ENCODE data around the gene ATF3. TPM values are rescaled to one million over a fixed set of nuclear protein-coding genes. Genes with fewer than 3 reads are reported as not detected.

Gene ATF3, protein sequence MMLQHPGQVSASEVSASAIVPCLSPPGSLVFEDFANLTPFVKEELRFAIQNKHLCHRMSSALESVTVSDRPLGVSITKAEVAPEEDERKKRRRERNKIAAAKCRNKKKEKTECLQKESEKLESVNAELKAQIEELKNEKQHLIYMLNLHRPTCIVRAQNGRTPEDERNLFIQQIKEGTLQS
- total RNA-seq (10 to 100 TPM in 5 of 6 donors, 1 to 10 TPM in 1; 8.3 to 28.8 (median 17.3) TPM), polyA plus RNA-seq (10 to 100 TPM; 22.8 to 25.6 TPM)

GRCh38 chr1:212608392-212608958 lies at the start of gene ATF3:
Gene ATF3 (plus strand): TSS chr1:212608761. CDS start chr1:212615022, 6,261 bp downstream.
- FAIRE-seq (peak; percentile 61), ATAC-seq (peak; percentile 79 to 89 (median 84)), DNase-seq (peak; percentile 99 to 100 (median 100))
- Histone ChIP-seq H3K36me3 (no peaks in the 10 kb centered on the region), H3K27ac (peak within 1 kb of the TSS; percentile 96 to 100 (median 98)), H3K4me1 (peaks cover 0 to 18% (median 15%) of the 10 kb centered on the region in 3 donors), H3K4me3 (peak within 1 kb of the TSS; percentile 51 to 78 (median 76)), H3K9me3 (no peaks in the 10 kb centered on the region), H3K27me3 (no peaks in the 10 kb centered on the region)
- WGBS, 2 donors: 0% methylated on average over 51 to 54 of the region's 54 CpGs
- intact Hi-C loops (cut with DNase I): no loop called here
- TF ChIP-seq, protein P1, sequence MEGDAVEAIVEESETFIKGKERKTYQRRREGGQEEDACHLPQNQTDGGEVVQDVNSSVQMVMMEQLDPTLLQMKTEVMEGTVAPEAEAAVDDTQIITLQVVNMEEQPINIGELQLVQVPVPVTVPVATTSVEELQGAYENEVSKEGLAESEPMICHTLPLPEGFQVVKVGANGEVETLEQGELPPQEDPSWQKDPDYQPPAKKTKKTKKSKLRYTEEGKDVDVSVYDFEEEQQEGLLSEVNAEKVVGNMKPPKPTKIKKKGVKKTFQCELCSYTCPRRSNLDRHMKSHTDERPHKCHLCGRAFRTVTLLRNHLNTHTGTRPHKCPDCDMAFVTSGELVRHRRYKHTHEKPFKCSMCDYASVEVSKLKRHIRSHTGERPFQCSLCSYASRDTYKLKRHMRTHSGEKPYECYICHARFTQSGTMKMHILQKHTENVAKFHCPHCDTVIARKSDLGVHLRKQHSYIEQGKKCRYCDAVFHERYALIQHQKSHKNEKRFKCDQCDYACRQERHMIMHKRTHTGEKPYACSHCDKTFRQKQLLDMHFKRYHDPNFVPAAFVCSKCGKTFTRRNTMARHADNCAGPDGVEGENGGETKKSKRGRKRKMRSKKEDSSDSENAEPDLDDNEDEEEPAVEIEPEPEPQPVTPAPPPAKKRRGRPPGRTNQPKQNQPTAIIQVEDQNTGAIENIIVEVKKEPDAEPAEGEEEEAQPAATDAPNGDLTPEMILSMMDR (IDR thresholded peaks at IDR 0.05): no peak

- no peak for ATAC-seq
Observed at GRCh38 chr1:212559929-212560328, 48.6 kb upstream of the ATF3 start.

DNA sequence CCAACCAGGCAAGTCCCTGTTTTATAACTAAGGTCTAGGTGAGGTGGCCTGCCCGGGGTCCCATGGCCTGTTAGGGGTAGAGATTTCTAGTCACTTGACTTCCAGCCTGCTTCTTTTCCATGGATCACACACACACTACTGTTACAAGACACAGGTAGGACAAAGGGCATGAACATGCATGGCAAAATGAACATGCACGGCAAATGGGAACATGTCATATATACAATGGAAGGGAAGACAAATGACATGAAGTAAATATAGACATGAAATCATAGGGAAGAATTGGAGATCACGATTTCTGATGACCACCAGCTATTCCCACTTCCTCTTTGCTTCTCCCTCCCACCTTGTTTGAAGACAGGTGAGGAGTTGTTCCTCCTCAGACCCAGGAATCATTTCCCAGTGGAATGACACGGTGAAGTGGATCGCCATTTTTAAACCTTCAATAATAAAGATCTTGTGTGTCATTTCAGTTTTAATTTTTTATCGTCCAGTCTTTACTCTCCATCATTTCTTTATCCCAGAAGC lies 47.6 kb upstream of the ATF3 start:
- intact Hi-C loops (cut with DNase I): no loop called here
- H3K36me3 ChIP-seq: no peaks in the 10 kb centered on the region
- no peak overlapping the region for H3K27ac ChIP-seq
- TF ChIP-seq, protein P1 (IDR thresholded peaks at IDR 0.05): no peak
- no peaks in the 10 kb centered on the region for H3K9me3 ChIP-seq
- DNase-seq (no peak), ATAC-seq (no peak), FAIRE-seq (no peak)
- peaks cover 0 to 3% (median 0%) of the 10 kb centered on the region in 3 donors for H3K4me1 ChIP-seq
- no peak overlapping the region for H3K4me3 ChIP-seq
- no peaks in the 10 kb centered on the region for H3K27me3 ChIP-seq
- 73 to 78% methylated on average over 6 of the region's 6 CpGs for WGBS, 2 donors

More at GRCh38 chr1:212559929-212560328, 48.6 kb upstream of the ATF3 start:
- TF ChIP-seq, protein P1 (IDR thresholded peaks at IDR 0.05): no peak
- no peaks in the 10 kb centered on the region for H3K9me3 ChIP-seq
- H3K27me3 ChIP-seq: no peaks in the 10 kb centered on the region
- peak in 3 of 6 donors; percentile 20 to 61 (median 27) for DNase-seq
- FAIRE-seq: no peak
- peaks cover 0 to 3% (median 0%) of the 10 kb centered on the region in 3 donors for H3K4me1 ChIP-seq
- intact Hi-C loops (cut with DNase I): no loop called here
- no peaks in the 10 kb centered on the region for H3K36me3 ChIP-seq
- H3K27ac ChIP-seq: no peak overlapping the region
- no peak overlapping the region for H3K4me3 ChIP-seq
- 90 to 91% methylated on average over 11 of the region's 11 CpGs for WGBS, 2 donors

DNA sequence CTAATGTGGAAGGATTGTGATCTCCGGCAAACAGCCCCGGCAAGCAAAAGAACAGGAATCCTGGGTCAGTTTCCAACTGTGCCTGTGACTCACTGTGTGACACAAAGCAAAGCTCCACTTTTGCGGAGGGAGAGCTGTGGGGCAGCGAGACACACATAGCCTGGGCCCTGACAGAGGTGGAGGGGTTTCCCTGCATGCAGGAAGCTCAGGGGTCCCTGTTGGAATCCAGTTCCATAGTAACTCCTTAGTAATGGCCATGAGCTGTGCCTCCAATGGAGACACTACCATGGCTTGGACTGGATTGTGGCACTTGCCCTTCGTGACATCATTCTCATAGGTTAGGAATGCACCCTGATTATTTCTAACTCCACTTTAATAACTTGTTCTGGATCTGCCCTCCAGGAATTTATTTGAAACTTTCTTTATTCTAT lies 47.0 kb upstream of the ATF3 start:
- no peaks in the 10 kb centered on the region for H3K27me3 ChIP-seq
- H3K4me1 ChIP-seq: peaks cover 0 to 4% (median 3%) of the 10 kb centered on the region in 3 donors
- no peak for ATAC-seq
- TF ChIP-seq, protein P1 (IDR thresholded peaks at IDR 0.05): no peak
- no peak for FAIRE-seq
- H3K4me3 ChIP-seq: no peak overlapping the region
- no peaks in the 10 kb centered on the region for H3K9me3 ChIP-seq
- DNase-seq: no peak
- intact Hi-C loops (cut with DNase I): no loop called here
- WGBS, 2 donors: 68 to 76% methylated on average over 5 of the region's 5 CpGs
- peak overlapping the region in 1 of 4 donors; percentile 29 for H3K27ac ChIP-seq
- no peaks in the 10 kb centered on the region for H3K36me3 ChIP-seq

All from pancreas (tissue), 10 donors.